IMR-90 (cell line): ENCODE results near the gene MPP2. TPM values are rescaled to one million over a fixed set of nuclear protein-coding genes. Genes with fewer than 3 reads are reported as not detected.

Experiments
- ATAC-seq: fragments of 200-7000 bp; cut with Tn5 transposase; 2 replicates; pipeline ENCODE4 v1.9.1; 2020; ENCODE audit warnings: low read depth, mild to moderate bottlenecking, moderate library complexity
- BruUV-seq: library from RNA; stranded (reverse); fragments of 400-500 nt; replicated peaks from 2 replicates; lab custom pipeline; 2021; lab: Mats Ljungman, UMichigan
- CTCF ChIA-PET: fragments of 300-600 bp; formaldehyde crosslinking; extraction: SDS; loops from one replicate; lab custom pipeline; 2021; ENCODE audit warnings: antibody characterized with exemption; lab: Yijun Ruan, JAX
- POLR2A ChIA-PET: fragments of 300-600 bp; sonication (Branson Sonifier 250); formaldehyde crosslinking; loops from one replicate; lab custom pipeline; 2022; ENCODE audit warnings: antibody characterized with exemption; ENCODE audit not compliant: unreplicated experiment; lab: Charles Lee
- DNase-seq: peaks from one replicate; pipeline ENCODE4 v3.0.0; 2013
- H2AFZ ChIP-seq: replicated peaks from 2 replicates; pipeline ENCODE3; 2013; ENCODE audit warnings: low read length, mild to moderate bottlenecking; ENCODE audit not compliant: poor library complexity
- H2AK5ac ChIP-seq: 2 replicates; pipeline ENCODE4 v1.6.1; 2013; ENCODE audit warnings: low read depth, low read length, inconsistent platforms
- H2AK9ac ChIP-seq: replicated peaks from 2 replicates; pipeline ENCODE3; 2013; ENCODE audit warnings: mild to moderate bottlenecking, low read depth, low read length, moderate library complexity; ENCODE audit not compliant: poor library complexity
- H2BK120ac ChIP-seq: 2 replicates; pipeline ENCODE4 v1.6.1; 2013; ENCODE audit warnings: low read depth, low read length, inconsistent platforms
- H2BK15ac ChIP-seq: 3 replicates; pipeline ENCODE4 v1.6.1; 2013; ENCODE audit warnings: low read depth, low read length, inconsistent platforms
- H2BK20ac ChIP-seq: 2 replicates; pipeline ENCODE4 v1.6.1; 2013; ENCODE audit warnings: low read depth, mild to moderate bottlenecking, inconsistent platforms, low read length, moderate library complexity
- H2BK5ac ChIP-seq: 2 replicates; pipeline ENCODE4 v1.6.1; 2013; ENCODE audit warnings: mild to moderate bottlenecking, low read depth, low read length, inconsistent platforms; ENCODE audit not compliant: poor library complexity, severe bottlenecking
- H3K14ac ChIP-seq: replicated peaks from 2 replicates; pipeline ENCODE4 v1.6.1; 2013; ENCODE audit warnings: low read depth, low read length, inconsistent platforms
- H3K18ac ChIP-seq: 2 replicates; pipeline ENCODE4 v1.6.1; 2013; ENCODE audit warnings: low read depth, low read length, control low read depth
- H3K23ac ChIP-seq: 2 replicates; pipeline ENCODE4 v1.6.1; 2013; ENCODE audit warnings: low read depth, low read length, inconsistent platforms
- H3K27ac ChIP-seq: 2 replicates; pipeline ENCODE4 v1.5.1; 2013; ENCODE audit warnings: mild to moderate bottlenecking, control low read depth, low read length; ENCODE audit not compliant: insufficient read depth
- H3K27me3 ChIP-seq: 2 replicates; pipeline ENCODE4 v1.6.1; 2013; ENCODE audit warnings: low read length; ENCODE audit not compliant: control insufficient read depth, insufficient read depth
- H3K36me3 ChIP-seq: 2 replicates; pipeline ENCODE4 v1.6.1; 2013; ENCODE audit warnings: low read length, mixed read lengths; ENCODE audit not compliant: control insufficient read depth, insufficient read depth
- H3K4ac ChIP-seq: 2 replicates; pipeline ENCODE4 v1.6.1; 2013; ENCODE audit warnings: low read depth, low read length, inconsistent platforms
- H3K4me1 ChIP-seq: 2 replicates; pipeline ENCODE4 v1.6.1; 2013; ENCODE audit warnings: low read length, mixed read lengths; ENCODE audit not compliant: control insufficient read depth, insufficient read depth
- H3K4me2 ChIP-seq: 2 replicates; pipeline ENCODE4 v1.6.1; 2013; ENCODE audit warnings: low read depth, mild to moderate bottlenecking, control low read depth, low read length, moderate library complexity
- H3K4me3 ChIP-seq: 2 replicates; pipeline ENCODE4 v1.5.1; 2013; ENCODE audit warnings: low read depth, mild to moderate bottlenecking, control low read depth, low read length, moderate library complexity; ENCODE audit not compliant: insufficient read depth
- H3K56ac ChIP-seq: 2 replicates; pipeline ENCODE4 v1.6.1; 2013; ENCODE audit warnings: low read length, inconsistent platforms; ENCODE audit not compliant: insufficient read depth; ENCODE audit errors: extremely low read depth
- H3K79me1 ChIP-seq, 2 experiments: 2 replicates each; pipeline ENCODE4 v1.6.1; 2013; ENCODE audit warnings: low read length in 2 of 2, inconsistent platforms in 1 of 2, low read depth in 1 of 2
- H3K9ac ChIP-seq: 2 replicates; pipeline ENCODE4 v1.6.1; 2013; ENCODE audit warnings: low read depth, low read length, control low read depth
- H3K9me1 ChIP-seq: 2 replicates; pipeline ENCODE4 v1.6.1; 2013; ENCODE audit warnings: low read length, inconsistent platforms; ENCODE audit not compliant: insufficient read depth
- H3K9me3 ChIP-seq: 2 replicates; pipeline ENCODE4 v1.6.1; 2013; ENCODE audit warnings: low read length; ENCODE audit not compliant: control insufficient read depth, insufficient read depth
- H4K20me1 ChIP-seq: 2 replicates; pipeline ENCODE4 v1.6.1; 2013; ENCODE audit warnings: low read length, inconsistent platforms; ENCODE audit not compliant: insufficient read depth
- H4K5ac ChIP-seq: 2 replicates; pipeline ENCODE4 v1.6.1; 2013; ENCODE audit warnings: mild to moderate bottlenecking, low read depth, low read length, control low read depth
- H4K8ac ChIP-seq, 2 experiments: 2 replicates each; pipeline ENCODE4 v1.6.1; 2013; ENCODE audit warnings: low read depth in 2 of 2, low read length in 2 of 2, control low read depth in 1 of 2, inconsistent platforms in 1 of 2
- H4K91ac ChIP-seq: 2 replicates; pipeline ENCODE4 v1.6.1; 2013; ENCODE audit warnings: low read depth, low read length, inconsistent platforms; ENCODE audit not compliant: insufficient read depth
- BHLHE40 ChIP-seq: fragments of 150-350 bp; IDR thresholded peaks from 2 replicates; pipeline ENCODE4 v1.6.1; 2016; ENCODE audit warnings: mild to moderate bottlenecking, low read depth, low read length
- CHD1 ChIP-seq: IDR thresholded peaks from 2 replicates; pipeline ENCODE4 v1.6.1; 2012; ENCODE audit warnings: low read depth, low read length, improper control_type of control experiment
- CTCF ChIP-seq: conservative IDR thresholded peaks from 2 replicates; pipeline ENCODE4 v1.5.1; 2012; ENCODE audit warnings: mild to moderate bottlenecking, low read depth, low read length, improper control_type of control experiment
- ELK1 ChIP-seq: fragments of 150-350 bp; IDR thresholded peaks from 2 replicates; pipeline ENCODE4 v1.6.1; 2016; ENCODE audit warnings: low read depth, mild to moderate bottlenecking, low read length, moderate library complexity, borderline replicate concordance
- MAFK ChIP-seq: IDR thresholded peaks from 2 replicates; pipeline ENCODE4 v1.6.1; 2012; ENCODE audit warnings: low read depth, low read length, improper control_type of control experiment
- MAZ ChIP-seq: IDR thresholded peaks from 2 replicates; pipeline ENCODE4 v1.6.1; 2012; ENCODE audit warnings: low read depth, mild to moderate bottlenecking, low read length, improper control_type of control experiment, moderate library complexity, borderline replicate concordance
- MXI1 ChIP-seq: IDR thresholded peaks from 2 replicates; pipeline ENCODE4 v1.6.1; 2012; ENCODE audit warnings: low read depth, mild to moderate bottlenecking, low read length, moderate library complexity, borderline replicate concordance
- NFE2L2 ChIP-seq: fragments of 150-350 bp; IDR thresholded peaks from 2 replicates; pipeline ENCODE4 v1.6.1; 2016; ENCODE audit warnings: low read depth, mild to moderate bottlenecking, low read length
- POLR2A ChIP-seq: IDR thresholded peaks from 2 replicates; pipeline ENCODE4 v1.6.1; 2012; ENCODE audit warnings: mild to moderate bottlenecking, low read depth, low read length
- RAD21 ChIP-seq: IDR thresholded peaks from 2 replicates; pipeline ENCODE4 v1.6.1; 2012; ENCODE audit warnings: low read length, improper control_type of control experiment
- RCOR1 ChIP-seq: IDR thresholded peaks from 2 replicates; pipeline ENCODE4 v1.6.1; 2012; ENCODE audit warnings: mild to moderate bottlenecking, low read length, improper control_type of control experiment; ENCODE audit not compliant: insufficient replicate concordance
- SMC3 ChIP-seq: fragments of 150-350 bp; IDR thresholded peaks from 2 replicates; pipeline ENCODE4 v1.6.1; 2016; ENCODE audit warnings: low read depth, mild to moderate bottlenecking, antibody characterized with exemption, low read length, moderate library complexity
- USF2 ChIP-seq: fragments of 150-350 bp; IDR thresholded peaks from 2 replicates; pipeline ENCODE4 v1.6.1; 2017; ENCODE audit warnings: mild to moderate bottlenecking, antibody characterized with exemption, low read length, low read depth
- WGBS, 2 experiments: methylation state at CpG; one replicate each; pipeline versions ENCODE4 v1.1.5 to v1.1.7; 2013; ENCODE audit warnings: missing lambda C conversion rate in 2 of 2; ENCODE audit not compliant: insufficient read length in 1 of 2; ENCODE audit errors: extremely low coverage in 2 of 2; 5-methylcytosine and 5-hydroxymethylcytosine counted together
- dilution Hi-C: fragments of 300-500 bp; cut with HindIII; formaldehyde crosslinking; loops from one replicate; pipeline ENCODE4 v1.14.3; 2018; ENCODE audit warnings: low sequenced_read_pairs; ENCODE audit not compliant: unreplicated experiment
- in situ Hi-C: fragments of 300-500 bp; cut with MboI; formaldehyde crosslinking; loops from 3 replicates; pipeline ENCODE4 v1.14.3; 2019; ENCODE audit warnings: low sequenced_read_pairs, inconsistent platforms, mixed read lengths
- intact Hi-C: fragments of 100-400 bp; cut with micrococcal nuclease; formaldehyde crosslinking; loops from 2 replicates; pipeline ENCODE4 v1.10.0; 2022
- polyA plus RNA-seq, 3 experiments: library from polyadenylated mRNA; depleted of rRNA; stranded (reverse); fragments of >200 nt; gene quantifications; 2 replicates each; pipeline ENCODE4 v1.2.3, GENCODE V29; 2012; ENCODE audit warnings: low replicate concordance in 1 of 3
- total RNA-seq: library from RNA; depleted of rRNA; stranded (reverse); fragments of >200 nt; gene quantifications from 2 replicates; pipeline ENCODE4 v1.2.3, GENCODE V29; 2012

MPP2 gene
- total and polyA plus RNA-seq, 2 of the 4 experiments (the other 2 are of a cell fraction), result 3.2 to 3.8 TPM

- ChIA-PET POLR2A (interaction anchor here (0.5 kb wide), 1 partner anchor 8 kb away, joined by 15 read pairs; no protein-coding TSS in a partner anchor), CTCF (interaction anchor here (1.8 kb wide), 1 partner anchor 15 kb away, joined by 8 read pairs; the partner anchor contains the start of gene CD300LG)
- H3K79me1 ChIP-seq, result no peaks in the 10 kb centered on the region
- H3K14ac ChIP-seq, result no peak overlapping the region
- peaks cover 88% of the 10 kb centered on the region for H3K27me3 ChIP-seq
- no peak for DNase-seq
- dilution Hi-C loops (no loop called here), in situ Hi-C loops (no loop called here), intact Hi-C loops (no loop called here)
- H2BK5ac ChIP-seq, result no peak overlapping the region
- no peak overlapping the region for H4K5ac ChIP-seq
- no peaks in the 10 kb centered on the region for H3K9me3 ChIP-seq
- TF ChIP-seq MAZ, result no peak
- TF ChIP-seq MXI1, result no peak
- no peak for TF ChIP-seq BHLHE40
- TF ChIP-seq SMC3, result no peak
- no peak for TF ChIP-seq RAD21
- no peak for TF ChIP-seq CHD1
- TF ChIP-seq MAFK, result no peak
- no peak for TF ChIP-seq ELK1
- no peak for TF ChIP-seq NFE2L2
- no peak for TF ChIP-seq RCOR1
- no peak for TF ChIP-seq POLR2A
- no peak for TF ChIP-seq USF2
- TF ChIP-seq CTCF, result no peak
- H3K4me3 ChIP-seq, result no peak overlapping the region
- H2AK9ac ChIP-seq, result no peak overlapping the region
- no peaks in the 10 kb centered on the region for H3K9me1 ChIP-seq
- H3K4ac ChIP-seq, result no peak overlapping the region
- no peak overlapping the region for H3K9ac ChIP-seq
- no peak overlapping the region for H2AK5ac ChIP-seq
- H3K4me2 ChIP-seq, result no peak overlapping the region
- H3K56ac ChIP-seq, result no peak overlapping the region
- no TSS peak for BruUV-seq
- H2BK20ac ChIP-seq, result no peak overlapping the region
- WGBS, 2 experiments, result no CpG with 5 or more reads among the region's 9 CpGs
- H4K20me1 ChIP-seq, result no peaks in the 10 kb centered on the region
- no peak overlapping the region for H2AFZ ChIP-seq
- H2BK15ac ChIP-seq, result no peak overlapping the region
- no peaks in the 10 kb centered on the region for H3K36me3 ChIP-seq
- no peaks in the 10 kb centered on the region for H3K4me1 ChIP-seq
- H3K23ac ChIP-seq, result no peak overlapping the region
- H4K8ac ChIP-seq, result no peak overlapping the region
- no peak overlapping the region for H4K91ac ChIP-seq
- H2BK120ac ChIP-seq, result no peak overlapping the region
- H3K27ac ChIP-seq, result no peak overlapping the region
- no peak for ATAC-seq
- H3K18ac ChIP-seq, result no peak overlapping the region
Observed at GRCh38 chr17:43860927-43861622, 46.3 kb downstream of the MPP2 start.
